GM21381 (cell line): Measurements from ENCODE around the gene AMBN.
"Not testable (repeated sequence)": the region's sequence is repeated elsewhere in the genome, so short reads cannot be mapped to it uniquely, and the experiment has no call there.

Source experiments
- ATAC-seq: cut with Tn5 transposase; IDR thresholded peaks from one replicate; pipeline ENCODE4 v1.9.1; 2021; ENCODE audit warnings: mild to moderate bottlenecking, moderate library complexity; ENCODE audit not compliant: unreplicated experiment

AMBN gene

GRCh38 chr4:70607334-70607853, 15.3 kb downstream of the AMBN start:
- no peak for ATAC-seq

- ATAC-seq, result no peak
Observed at GRCh38 chr4:70608324-70608723, 16.3 kb downstream of the AMBN start.

GRCh38 chr4:70613306-70614183, 21.5 kb downstream of the AMBN start:
- ATAC-seq, result peak; percentile 50

DNA sequence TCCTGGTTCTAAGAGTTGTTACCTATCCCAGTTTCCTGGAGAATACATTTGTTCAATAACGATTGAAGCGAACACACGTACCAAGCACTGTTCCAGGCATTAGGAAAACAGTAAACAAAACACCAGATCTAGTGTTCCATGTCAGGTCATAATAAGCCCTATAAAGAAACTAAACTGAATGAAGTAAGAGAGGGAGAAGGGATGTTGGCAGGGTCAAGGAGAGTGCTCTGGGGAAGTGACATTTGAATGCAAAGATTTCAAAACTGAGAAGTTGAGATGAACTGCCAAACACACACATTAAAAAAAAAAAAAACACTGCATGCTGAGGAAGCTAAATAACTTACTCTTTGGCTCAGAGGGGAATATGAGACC, 22.1 kb downstream of the AMBN start:
- ATAC-seq, result no peak

DNA sequence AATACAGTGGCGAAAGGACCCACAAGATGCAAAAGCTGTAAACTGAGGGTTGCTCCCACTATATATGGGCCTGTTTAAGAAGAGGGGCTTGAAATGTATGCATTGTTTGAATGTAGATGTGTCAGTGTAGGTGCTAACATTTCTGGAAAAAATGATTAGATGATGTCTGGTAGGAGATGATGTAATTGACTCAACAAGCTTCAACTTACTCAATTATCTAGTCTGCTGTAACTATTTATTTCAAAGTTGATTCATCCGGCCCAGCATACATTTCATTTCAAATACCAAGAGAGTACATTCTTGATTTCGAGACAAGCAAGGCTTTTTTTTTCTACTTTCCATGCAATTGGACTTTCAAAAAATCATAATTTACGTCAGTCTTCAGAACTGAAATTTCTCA, 27.2 kb downstream of the AMBN start:
- no peak for ATAC-seq

GRCh38 chr4:70619778-70620177, 27.7 kb downstream of the AMBN start:
- ATAC-seq, result no peak

DNA sequence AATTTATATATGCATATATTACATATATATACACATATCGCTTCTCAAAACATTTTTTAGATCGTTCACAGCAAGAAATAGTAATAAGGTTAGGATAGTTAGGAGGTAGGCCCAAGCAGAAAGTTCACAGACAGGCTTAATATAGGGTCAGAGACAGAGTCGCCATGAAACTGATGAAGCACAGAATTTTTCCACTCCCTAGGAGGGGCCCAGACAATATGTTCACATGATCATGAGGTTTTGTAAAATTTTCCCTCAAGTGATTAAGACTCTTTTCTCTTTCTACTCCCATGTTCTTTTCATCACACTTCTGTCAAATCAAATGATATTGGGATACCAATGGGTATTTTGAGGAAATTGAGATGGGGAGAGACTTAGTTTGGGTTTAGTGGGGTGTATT, 31.3 kb downstream of the AMBN start:
- ATAC-seq, result no peak

DNA sequence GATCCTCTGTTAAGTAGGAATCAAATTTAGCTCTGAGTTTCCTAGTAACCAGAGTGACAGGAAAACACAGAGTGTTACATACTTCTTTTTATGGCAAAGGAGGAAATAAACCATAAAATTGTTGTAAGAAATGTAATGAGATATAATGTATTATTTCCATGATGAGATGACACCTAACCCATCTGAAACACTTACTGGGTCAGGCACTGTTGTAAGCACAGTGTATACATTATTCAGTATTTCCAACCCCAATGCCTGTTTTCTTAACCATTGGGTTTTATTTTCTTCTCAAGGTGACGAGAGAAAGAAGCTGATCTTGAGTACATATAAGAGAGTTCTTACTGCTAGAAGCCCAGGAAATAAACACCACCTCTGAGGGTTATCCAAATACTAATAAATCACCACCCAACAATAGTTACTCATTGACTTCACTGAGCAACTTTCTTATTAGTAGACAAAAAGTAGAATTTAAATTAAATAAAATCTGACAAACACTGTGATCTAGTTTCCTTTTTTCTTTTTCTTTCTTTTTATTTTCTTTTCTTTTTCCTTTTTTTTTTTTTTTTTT, 32.3 kb downstream of the AMBN start:
- ATAC-seq, result no peak

DNA sequence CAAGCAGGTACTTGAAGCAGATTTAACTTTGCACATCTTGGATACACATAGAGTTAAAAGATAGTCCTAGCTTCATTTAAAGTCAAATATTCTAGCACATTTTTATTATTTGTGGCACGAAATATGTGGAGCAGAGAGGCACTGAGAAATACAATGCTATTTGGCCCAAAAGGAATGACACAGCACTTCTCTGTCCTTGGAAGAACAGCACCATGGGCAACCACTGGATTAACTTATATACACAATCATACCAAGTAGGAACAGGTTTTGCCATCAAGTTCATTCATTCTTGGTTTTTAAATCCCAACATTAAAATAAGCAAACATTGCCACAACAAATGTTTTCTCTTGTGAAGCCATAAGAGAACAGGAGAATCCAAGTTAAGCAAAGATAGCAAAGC, 35.6 kb downstream of the AMBN start:
- ATAC-seq, result no peak

DNA sequence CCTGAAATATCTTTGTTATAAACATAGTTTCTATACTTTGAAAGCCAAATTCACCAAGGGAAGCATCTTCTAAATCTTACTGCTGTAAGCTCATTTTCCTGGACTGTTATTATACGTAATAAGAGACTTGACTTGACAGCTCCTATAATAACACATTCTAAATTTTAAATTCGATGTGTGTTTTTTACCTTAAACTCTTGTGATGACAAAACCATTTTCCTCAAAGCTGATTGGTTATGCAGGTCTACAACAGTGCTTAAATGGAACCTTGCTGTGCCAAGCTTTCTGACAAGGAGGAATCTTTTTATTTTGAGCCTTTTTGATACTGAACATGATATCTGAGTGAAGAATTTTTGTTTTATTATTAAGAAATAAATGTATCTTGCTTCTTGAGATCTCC, 36.4 kb downstream of the AMBN start, which contains the start of gene ENAM:
Gene ENAM, plus strand, starts transcription at position 301 of the 400 bp plus-strand sequence. CDS start 757 bp downstream, outside the sequence.
- ATAC-seq, result no peak

DNA sequence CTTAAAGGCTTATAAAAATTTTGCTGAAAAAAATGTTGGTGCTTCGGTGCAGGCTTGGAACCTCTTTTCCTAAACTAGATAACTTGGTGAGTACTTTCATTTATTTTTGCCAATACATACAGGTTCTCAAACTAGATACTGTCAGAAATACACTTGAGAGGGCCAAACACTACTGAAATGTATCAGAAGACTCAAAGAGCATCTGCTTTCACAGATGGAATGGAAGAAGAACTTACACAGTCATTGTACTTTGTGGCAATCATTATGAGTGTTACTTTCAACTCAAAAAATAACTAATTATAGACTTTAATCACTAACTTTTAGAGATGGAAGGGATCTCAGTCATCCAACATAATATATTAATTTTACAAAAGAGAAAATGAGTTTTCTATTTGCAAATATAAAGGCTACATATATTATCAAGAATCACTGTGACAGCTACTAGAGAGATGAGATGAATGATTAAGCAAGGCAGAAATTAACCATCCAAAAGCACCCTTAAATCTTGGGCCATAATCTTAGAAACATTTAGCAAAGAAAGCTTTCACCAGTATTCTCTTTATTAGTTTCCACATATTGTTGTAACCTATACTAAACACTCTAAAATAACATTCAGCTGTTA, 37.5 kb downstream of the AMBN start:
- no peak for ATAC-seq

- ATAC-seq, result no peak
Observed at GRCh38 chr4:70630162-70630561, 38.1 kb downstream of the AMBN start.

GRCh38 chr4:70632028-70632427, 40.0 kb downstream of the AMBN start:
- ATAC-seq, result no peak

DNA sequence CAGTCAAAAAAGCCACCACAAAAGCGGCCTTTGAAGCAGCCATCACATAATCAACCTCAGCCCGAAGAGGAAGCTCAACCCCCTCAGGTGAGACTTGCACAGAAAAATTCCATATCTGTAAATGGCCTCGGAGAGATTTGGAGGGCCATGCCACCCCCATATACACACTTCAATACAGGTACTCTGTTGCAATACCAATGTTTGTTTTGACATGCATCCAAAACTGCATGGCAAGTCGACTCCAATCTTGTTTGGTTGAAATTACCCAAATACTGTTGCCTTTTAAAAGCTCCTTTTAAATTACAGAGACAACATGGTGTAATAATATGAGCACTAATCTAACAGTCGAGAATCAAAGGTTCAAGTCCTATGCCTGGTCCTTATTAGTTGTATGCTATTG, 42.4 kb downstream of the AMBN start:
- no peak for ATAC-seq

GRCh38 chr4:70637239-70637913, 45.3 kb downstream of the AMBN start:
- peak; percentile 59 for ATAC-seq

GRCh38 chr4:70640192-70640591, 48.1 kb downstream of the AMBN start:
- peak; percentile 48 for ATAC-seq

- not testable (repeated sequence) for ATAC-seq
Observed at GRCh38 chr4:70650741-70651140, 58.7 kb downstream of the AMBN start.

DNA sequence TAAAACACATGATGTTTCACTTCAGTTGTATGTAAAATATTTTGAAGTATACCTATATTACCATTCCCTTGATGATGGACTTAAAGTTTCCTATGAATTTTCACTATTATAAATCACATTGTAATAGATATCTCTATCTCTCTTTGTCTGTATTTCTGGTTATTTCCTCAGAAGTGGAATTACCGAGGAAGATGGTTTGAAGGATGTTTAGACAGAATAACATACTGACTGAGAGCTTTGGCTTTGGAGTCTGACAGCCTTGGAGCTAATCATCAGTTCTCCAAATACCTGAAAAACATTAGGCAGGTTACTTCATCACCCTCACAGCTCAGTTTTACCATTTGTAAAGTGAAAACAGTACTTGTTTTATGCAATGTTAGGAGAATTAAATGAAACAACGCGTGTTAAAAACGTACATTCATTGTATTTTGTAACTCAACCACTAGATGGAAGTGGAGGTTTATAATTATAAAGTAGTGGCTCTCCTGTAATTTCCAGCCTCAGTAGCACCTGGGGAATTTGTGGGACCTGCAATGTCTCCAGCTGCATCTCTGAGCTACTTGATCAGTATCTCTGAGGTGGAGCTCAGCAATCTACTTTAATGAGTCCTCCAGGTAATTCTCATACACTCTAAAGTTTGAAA, 59.9 kb downstream of the AMBN start:
- ATAC-seq, result no peak

DNA sequence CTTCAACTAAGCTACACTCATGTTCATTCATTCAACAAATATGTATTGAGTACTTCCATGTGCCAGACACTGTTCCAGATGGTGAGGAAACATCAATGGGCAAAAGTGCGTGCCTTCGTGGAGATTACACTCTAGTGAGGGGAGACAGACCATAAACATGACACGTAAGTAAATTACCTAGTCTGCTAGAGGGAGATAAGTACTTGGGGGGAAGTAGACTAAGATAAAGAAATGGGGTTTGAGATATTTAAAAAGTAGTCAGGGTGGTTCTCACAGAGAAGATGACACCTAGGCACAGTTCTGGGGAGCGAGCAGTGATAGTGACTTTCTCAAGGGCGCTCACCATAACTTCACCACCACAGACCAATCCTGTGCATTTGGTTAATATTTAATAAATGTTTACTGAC, 62.6 kb downstream of the AMBN start:
- ATAC-seq, result no peak
